SK-N-SH treated with all-trans-retinoic acid at 6 μM for 48 hours (cell line): ENCODE results near the gene MEP1A.

ENCODE experiments used
- CREB5 ChIP-seq: fragments of 250-450 bp; sonication (Bioruptor Pico); IDR thresholded peaks from 2 replicates; pipeline ENCODE4 v1.5.1; 2020; ENCODE audit warnings: low read depth, mild to moderate bottlenecking, moderate library complexity
- GLIS3 ChIP-seq: fragments of 250-450 bp; sonication (Bioruptor Pico); IDR thresholded peaks from 2 replicates; pipeline ENCODE4 v1.5.0; 2020; ENCODE audit warnings: mild to moderate bottlenecking, moderate library complexity
- ISL1 ChIP-seq: fragments of 250-450 bp; sonication (Bioruptor Pico); IDR thresholded peaks from 2 replicates; pipeline ENCODE4 v2.1.2; 2022; ENCODE audit warnings: mild to moderate bottlenecking, moderate library complexity
- OSR1 ChIP-seq: fragments of 250-450 bp; sonication (Bioruptor Pico); IDR thresholded peaks from 2 replicates; pipeline ENCODE4 v1.8.0; 2022; ENCODE audit warnings: moderate library complexity, mild to moderate bottlenecking, inconsistent platforms
- RARB ChIP-seq: fragments of 250-450 bp; sonication (Bioruptor Pico); IDR thresholded peaks from 2 replicates; pipeline ENCODE4 v1.8.0; 2021; ENCODE audit warnings: mild to moderate bottlenecking, moderate library complexity
- TOX ChIP-seq: fragments of 250-450 bp; sonication (Bioruptor Pico); IDR thresholded peaks from 2 replicates; pipeline ENCODE4 v1.8.0; 2021; ENCODE audit warnings: mild to moderate bottlenecking, moderate library complexity, borderline replicate concordance
- ZFP3 ChIP-seq: fragments of 250-450 bp; sonication (Bioruptor Pico); IDR thresholded peaks from 2 replicates; pipeline ENCODE4 v1.5.0; 2020; ENCODE audit warnings: mild to moderate bottlenecking, moderate library complexity
- ZNF565 ChIP-seq: fragments of 450-650 bp; formaldehyde crosslinking; conservative IDR thresholded peaks from 2 replicates; pipeline ENCODE4 v1.5.0; 2020; ENCODE audit warnings: low read depth, mild to moderate bottlenecking, moderate library complexity
- TF ChIP-seq, protein P1 (sequence below): fragments of 250-450 bp; sonication (Bioruptor Pico); IDR thresholded peaks from 2 replicates; pipeline ENCODE4 v1.8.0; 2020; ENCODE audit warnings: mild to moderate bottlenecking, moderate library complexity, borderline replicate concordance

DNA sequence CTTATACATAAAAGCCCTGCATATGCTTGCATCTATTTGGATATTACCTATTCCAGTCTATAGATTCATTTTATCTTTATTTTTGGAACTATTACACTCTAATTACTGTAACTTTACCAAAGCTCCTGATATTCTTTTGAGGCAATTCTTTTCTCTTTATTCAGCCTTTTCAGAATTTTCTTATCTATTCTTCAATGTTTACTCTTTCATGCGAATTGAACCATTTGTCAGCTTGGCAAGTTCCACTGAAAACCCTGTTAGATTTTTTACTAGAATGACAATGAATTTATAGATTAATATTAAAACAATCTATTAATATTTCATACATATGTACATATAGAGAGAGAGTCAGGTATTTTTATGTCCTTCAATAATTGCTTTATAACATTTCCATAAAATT is 554 bp upstream of the MEP1A start:
- TF ChIP-seq RARB (no peak), ISL1 (CRISPR knock-in tag) (no peak), ZFP3 (no peak), CREB5 (no peak), GLIS3 (CRISPR knock-in tag) (no peak), OSR1 (CRISPR knock-in tag) (no peak), ZNF565 (CRISPR knock-in tag) (no peak), TOX (CRISPR knock-in tag) (no peak)
- TF ChIP-seq, protein P1, sequence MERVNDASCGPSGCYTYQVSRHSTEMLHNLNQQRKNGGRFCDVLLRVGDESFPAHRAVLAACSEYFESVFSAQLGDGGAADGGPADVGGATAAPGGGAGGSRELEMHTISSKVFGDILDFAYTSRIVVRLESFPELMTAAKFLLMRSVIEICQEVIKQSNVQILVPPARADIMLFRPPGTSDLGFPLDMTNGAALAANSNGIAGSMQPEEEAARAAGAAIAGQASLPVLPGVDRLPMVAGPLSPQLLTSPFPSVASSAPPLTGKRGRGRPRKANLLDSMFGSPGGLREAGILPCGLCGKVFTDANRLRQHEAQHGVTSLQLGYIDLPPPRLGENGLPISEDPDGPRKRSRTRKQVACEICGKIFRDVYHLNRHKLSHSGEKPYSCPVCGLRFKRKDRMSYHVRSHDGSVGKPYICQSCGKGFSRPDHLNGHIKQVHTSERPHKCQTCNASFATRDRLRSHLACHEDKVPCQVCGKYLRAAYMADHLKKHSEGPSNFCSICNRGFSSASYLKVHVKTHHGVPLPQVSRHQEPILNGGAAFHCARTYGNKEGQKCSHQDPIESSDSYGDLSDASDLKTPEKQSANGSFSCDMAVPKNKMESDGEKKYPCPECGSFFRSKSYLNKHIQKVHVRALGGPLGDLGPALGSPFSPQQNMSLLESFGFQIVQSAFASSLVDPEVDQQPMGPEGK (CRISPR knock-in tag) = no peak
